ENCODE data around the gene RAB30.
A peak's percentile ranks its signal among the peaks of the same experiment; 100 is the strongest.
"Not testable (repeated sequence)": the region's sequence is repeated elsewhere in the genome, so short reads cannot be mapped to it uniquely, and the experiment has no call there.

RAB30 gene

DNA sequence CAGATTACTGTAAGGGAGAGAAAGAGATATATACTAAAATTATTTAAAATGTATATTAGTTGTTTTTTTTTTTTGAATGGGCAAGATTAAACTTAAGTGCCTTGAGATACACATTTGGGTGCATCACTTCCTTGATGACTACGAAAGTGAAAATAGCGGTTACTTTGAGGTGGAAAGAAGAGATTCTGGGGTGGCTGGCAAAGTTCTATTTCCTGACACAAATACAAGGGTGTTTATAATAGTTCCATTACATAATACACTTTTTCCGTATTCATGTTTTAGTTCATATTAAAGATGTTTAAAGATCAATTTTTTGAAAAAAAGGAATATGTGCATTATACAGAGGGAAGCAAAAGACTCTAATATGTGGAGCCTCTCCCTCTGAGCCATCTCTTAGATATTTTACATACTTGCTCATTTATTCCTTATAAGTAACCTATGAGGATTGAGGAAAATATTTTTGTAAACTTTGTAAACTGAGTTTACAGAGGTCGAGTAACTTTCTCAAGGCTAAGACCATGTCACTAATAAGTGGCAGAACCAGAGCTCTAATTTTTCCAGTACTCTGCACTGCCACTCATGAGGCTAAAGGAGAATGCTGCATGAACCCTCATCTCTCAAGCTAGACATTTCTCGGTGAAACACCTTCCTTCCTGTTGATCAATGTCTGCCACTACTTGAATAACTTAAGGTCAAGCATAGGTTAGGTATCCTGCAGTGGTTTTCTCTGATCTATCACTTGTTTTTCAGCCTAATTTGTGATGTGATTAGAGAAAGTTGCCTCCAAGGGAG, 111.5 kb downstream of the RAB30 start:
- Histone ChIP-seq H3K36me3 (ENCODE audit: control insufficient read depth, low read length) (peaks cover 7% of the 10 kb centered on the region; the same call in 1 of the 2 replicates), H3K4me3 (ENCODE audit: low read length) (peak overlapping the region; percentile 43), H3K4me1 (ENCODE audit: control insufficient read depth, low read length) (peaks cover 55% of the 10 kb centered on the region), H3K79me2 (ENCODE audit: control insufficient read depth, low read length) (no peaks in the 10 kb centered on the region), H4K20me1 (ENCODE audit: control insufficient read depth, insufficient read depth, low read depth, low read length) (no peaks in the 10 kb centered on the region), H3K4me2 (ENCODE audit: low read length) (peak overlapping the region; percentile 64), H3K27ac (ENCODE audit: low read depth, low read length) (peak overlapping the region; percentile 34), H3K9me3 (ENCODE audit: control insufficient read depth, insufficient read depth, low read length) (0 out of 2 replicates have a peak, but pooled peaks cover 3% of the 10 kb centered on the region), H3K27me3 (ENCODE audit: control insufficient read depth, low read length) (no peaks in the 10 kb centered on the region), H3K9me2 (replicated peaks; ENCODE audit: control insufficient read depth, low read length) (no peaks in the 10 kb centered on the region), H3F3A (ENCODE audit: control insufficient read depth, insufficient read depth) (peaks cover 17% of the 10 kb centered on the region; the same call in 1 of the 2 replicates)
- TF ChIP-seq, protein P1, sequence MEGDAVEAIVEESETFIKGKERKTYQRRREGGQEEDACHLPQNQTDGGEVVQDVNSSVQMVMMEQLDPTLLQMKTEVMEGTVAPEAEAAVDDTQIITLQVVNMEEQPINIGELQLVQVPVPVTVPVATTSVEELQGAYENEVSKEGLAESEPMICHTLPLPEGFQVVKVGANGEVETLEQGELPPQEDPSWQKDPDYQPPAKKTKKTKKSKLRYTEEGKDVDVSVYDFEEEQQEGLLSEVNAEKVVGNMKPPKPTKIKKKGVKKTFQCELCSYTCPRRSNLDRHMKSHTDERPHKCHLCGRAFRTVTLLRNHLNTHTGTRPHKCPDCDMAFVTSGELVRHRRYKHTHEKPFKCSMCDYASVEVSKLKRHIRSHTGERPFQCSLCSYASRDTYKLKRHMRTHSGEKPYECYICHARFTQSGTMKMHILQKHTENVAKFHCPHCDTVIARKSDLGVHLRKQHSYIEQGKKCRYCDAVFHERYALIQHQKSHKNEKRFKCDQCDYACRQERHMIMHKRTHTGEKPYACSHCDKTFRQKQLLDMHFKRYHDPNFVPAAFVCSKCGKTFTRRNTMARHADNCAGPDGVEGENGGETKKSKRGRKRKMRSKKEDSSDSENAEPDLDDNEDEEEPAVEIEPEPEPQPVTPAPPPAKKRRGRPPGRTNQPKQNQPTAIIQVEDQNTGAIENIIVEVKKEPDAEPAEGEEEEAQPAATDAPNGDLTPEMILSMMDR (IDR thresholded peaks at IDR 0.05; ENCODE audit: low read depth, low read length, poor library complexity, severe bottlenecking) = no peak
- TF ChIP-seq EZH2phosphoT487 (IDR thresholded peaks at IDR 0.05; ENCODE audit: borderline replicate concordance, low read length) = no peak

DNA sequence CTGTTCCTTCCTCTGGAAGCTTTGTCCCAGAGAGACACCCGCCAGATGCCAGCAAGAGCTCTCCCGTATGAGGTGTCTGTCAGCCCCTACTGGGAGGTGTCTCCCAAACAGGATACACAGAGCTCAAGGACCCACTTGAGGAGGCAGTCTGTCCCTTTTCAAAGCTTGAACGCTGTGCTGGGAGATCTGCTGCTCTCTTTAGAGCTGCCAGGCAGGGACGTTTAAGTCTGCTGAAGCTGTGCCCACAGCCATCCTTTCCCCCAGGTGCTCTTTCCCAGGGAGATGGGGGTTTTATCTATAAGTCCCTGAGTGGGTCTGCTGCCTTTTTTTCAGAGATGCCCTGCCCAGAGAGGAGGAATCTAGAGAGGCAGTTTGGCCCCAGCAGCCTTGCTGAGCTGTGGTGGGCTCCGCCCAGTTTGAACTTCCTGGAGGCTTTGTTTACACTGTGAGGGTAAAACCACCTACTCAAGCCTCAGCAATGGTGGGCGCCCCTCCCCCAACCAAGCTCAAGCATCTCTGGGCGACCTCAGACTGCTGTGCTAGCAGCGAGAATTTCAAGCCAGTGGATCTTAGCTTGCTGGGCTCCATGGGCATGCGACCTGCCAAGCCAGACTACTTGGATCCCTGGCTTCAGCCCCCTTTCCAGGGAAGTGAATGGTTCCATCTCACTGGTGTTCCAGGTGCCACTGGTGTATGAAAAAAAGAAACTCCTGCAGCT, 115.8 kb downstream of the RAB30 start:
- H3K27me3 ChIP-seq (ENCODE audit: control insufficient read depth, low read length); H3K9me2 ChIP-seq (replicated peaks; ENCODE audit: control insufficient read depth, low read length); H4K20me1 ChIP-seq (ENCODE audit: control insufficient read depth, insufficient read depth, low read depth, low read length); H3K9me3 ChIP-seq (ENCODE audit: control insufficient read depth, insufficient read depth, low read length); H3K79me2 ChIP-seq (ENCODE audit: control insufficient read depth, low read length); H3K36me3 ChIP-seq (ENCODE audit: control insufficient read depth, low read length): not testable (repeated sequence)
- Histone ChIP-seq H3F3A (ENCODE audit: control insufficient read depth, insufficient read depth) (peaks cover 12% of the 10 kb centered on the region; the same call in 1 of the 2 replicates), H3K4me2 (ENCODE audit: low read length) (peak overlapping the region; percentile 59), H3K4me3 (ENCODE audit: low read length) (peak overlapping the region; percentile 58), H3K4me1 (ENCODE audit: control insufficient read depth, low read length) (peaks cover 60% of the 10 kb centered on the region), H3K27ac (ENCODE audit: low read depth, low read length) (peak overlapping the region; percentile 36)

DNA sequence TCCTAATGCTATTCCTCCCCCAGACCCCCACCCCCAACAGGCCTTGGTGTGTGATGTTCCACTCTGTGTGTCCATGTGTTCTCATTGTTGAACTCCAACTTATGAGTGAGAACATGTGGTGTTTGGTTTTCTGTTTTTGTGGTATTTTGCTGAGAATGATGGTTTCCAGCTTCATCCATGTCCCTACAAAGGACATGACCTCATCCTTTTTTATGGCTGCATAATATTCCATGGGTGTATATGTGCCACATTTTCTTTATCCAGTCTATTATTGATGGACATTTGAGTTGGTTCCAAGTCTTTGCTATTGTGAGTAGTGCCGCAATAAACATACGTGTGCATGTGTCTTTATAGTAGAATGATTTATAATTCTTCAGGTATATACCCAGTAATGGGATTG, 121.2 kb downstream of the RAB30 start:
- not testable (repeated sequence) for H4K20me1 ChIP-seq (ENCODE audit: control insufficient read depth, insufficient read depth, low read depth, low read length); H3K36me3 ChIP-seq (ENCODE audit: control insufficient read depth, low read length); H3K4me3 ChIP-seq (ENCODE audit: low read length); H3K79me2 ChIP-seq (ENCODE audit: control insufficient read depth, low read length); H3K4me2 ChIP-seq (ENCODE audit: low read length); H3K9me2 ChIP-seq (replicated peaks; ENCODE audit: control insufficient read depth, low read length); H3K27me3 ChIP-seq (ENCODE audit: control insufficient read depth, low read length); H3K9me3 ChIP-seq (ENCODE audit: control insufficient read depth, insufficient read depth, low read length); H3K27ac ChIP-seq (ENCODE audit: low read depth, low read length)
- Histone ChIP-seq H3K4me1 (ENCODE audit: control insufficient read depth, low read length) (peaks cover 46% of the 10 kb centered on the region), H3F3A (ENCODE audit: control insufficient read depth, insufficient read depth) (peaks cover 10% of the 10 kb centered on the region)

DNA sequence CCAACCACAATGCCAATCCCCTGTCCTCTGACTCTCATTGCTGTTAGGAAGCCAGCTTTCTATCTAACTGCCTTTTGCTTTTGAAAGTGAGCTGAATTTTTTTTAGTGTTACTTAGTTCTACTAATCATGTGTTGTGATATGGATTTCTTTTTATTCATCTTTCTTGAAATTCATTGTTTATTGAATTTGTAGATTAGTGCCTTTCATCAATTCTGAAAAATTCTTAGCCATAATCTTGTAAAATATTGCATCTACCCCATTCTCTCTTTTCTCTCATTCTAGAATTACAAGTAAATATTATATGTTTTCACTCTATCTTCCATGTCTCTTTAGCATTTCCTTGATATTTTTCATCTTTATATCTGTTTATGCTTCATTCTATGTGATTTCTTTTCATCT, 122.3 kb downstream of the RAB30 start:
- Histone ChIP-seq H3K9me3 (ENCODE audit: control insufficient read depth, insufficient read depth, low read length) (no peaks in the 10 kb centered on the region), H3K4me2 (ENCODE audit: low read length) (no peak overlapping the region), H4K20me1 (ENCODE audit: control insufficient read depth, insufficient read depth, low read depth, low read length) (no peaks in the 10 kb centered on the region), H3K9me2 (replicated peaks; ENCODE audit: control insufficient read depth, low read length) (no peaks in the 10 kb centered on the region), H3K27me3 (ENCODE audit: control insufficient read depth, low read length) (no peaks in the 10 kb centered on the region), H3K36me3 (ENCODE audit: control insufficient read depth, low read length) (no peaks in the 10 kb centered on the region), H3K4me3 (ENCODE audit: low read length) (no peak overlapping the region), H3K27ac (ENCODE audit: low read depth, low read length) (no peak overlapping the region), H3F3A (ENCODE audit: control insufficient read depth, insufficient read depth) (peaks cover 10% of the 10 kb centered on the region), H3K79me2 (ENCODE audit: control insufficient read depth, low read length) (no peaks in the 10 kb centered on the region), H3K4me1 (ENCODE audit: control insufficient read depth, low read length) (peaks cover 42% of the 10 kb centered on the region)
- TF ChIP-seq, protein P1 (IDR thresholded peaks at IDR 0.05; ENCODE audit: low read depth, low read length, poor library complexity, severe bottlenecking) = no peak
- TF ChIP-seq EZH2phosphoT487 (IDR thresholded peaks at IDR 0.05; ENCODE audit: borderline replicate concordance, low read length) = no peak

Data from DOHH2 (cell line).